ENCODE measurements around the gene ZNF512. TPM values are rescaled to one million over a fixed set of nuclear protein-coding genes. Genes with fewer than 3 reads are reported as not detected.

ZNF512 gene
- total RNA-seq, 1 donor from 2014 or later: 93.1 TPM

- no peaks in the 10 kb centered on the region for H3K36me3 Mint-ChIP-seq (ENCODE audit: unreplicated experiment)
- H3K27me3 Mint-ChIP-seq (ENCODE audit: unreplicated experiment): no peaks in the 10 kb centered on the region
- TF ChIP-seq, protein P1, sequence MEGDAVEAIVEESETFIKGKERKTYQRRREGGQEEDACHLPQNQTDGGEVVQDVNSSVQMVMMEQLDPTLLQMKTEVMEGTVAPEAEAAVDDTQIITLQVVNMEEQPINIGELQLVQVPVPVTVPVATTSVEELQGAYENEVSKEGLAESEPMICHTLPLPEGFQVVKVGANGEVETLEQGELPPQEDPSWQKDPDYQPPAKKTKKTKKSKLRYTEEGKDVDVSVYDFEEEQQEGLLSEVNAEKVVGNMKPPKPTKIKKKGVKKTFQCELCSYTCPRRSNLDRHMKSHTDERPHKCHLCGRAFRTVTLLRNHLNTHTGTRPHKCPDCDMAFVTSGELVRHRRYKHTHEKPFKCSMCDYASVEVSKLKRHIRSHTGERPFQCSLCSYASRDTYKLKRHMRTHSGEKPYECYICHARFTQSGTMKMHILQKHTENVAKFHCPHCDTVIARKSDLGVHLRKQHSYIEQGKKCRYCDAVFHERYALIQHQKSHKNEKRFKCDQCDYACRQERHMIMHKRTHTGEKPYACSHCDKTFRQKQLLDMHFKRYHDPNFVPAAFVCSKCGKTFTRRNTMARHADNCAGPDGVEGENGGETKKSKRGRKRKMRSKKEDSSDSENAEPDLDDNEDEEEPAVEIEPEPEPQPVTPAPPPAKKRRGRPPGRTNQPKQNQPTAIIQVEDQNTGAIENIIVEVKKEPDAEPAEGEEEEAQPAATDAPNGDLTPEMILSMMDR (IDR thresholded peaks at IDR 0.05; ENCODE audit: partially characterized antibody, unreplicated experiment): no peak
- DNase-seq: no peak
- H3K27ac Mint-ChIP-seq (ENCODE audit: unreplicated experiment): no peak overlapping the region
- no peak overlapping the region for H3K4me3 Mint-ChIP-seq (ENCODE audit: unreplicated experiment)
- no peaks in the 10 kb centered on the region for H3K4me1 Mint-ChIP-seq (ENCODE audit: low read depth, unreplicated experiment)
- peaks cover 5% of the 10 kb centered on the region for H3K9me3 Mint-ChIP-seq (ENCODE audit: unreplicated experiment)
Measured at GRCh38 chr2:27559228-27559627, 23.6 kb upstream of the ZNF512 start.

DNA sequence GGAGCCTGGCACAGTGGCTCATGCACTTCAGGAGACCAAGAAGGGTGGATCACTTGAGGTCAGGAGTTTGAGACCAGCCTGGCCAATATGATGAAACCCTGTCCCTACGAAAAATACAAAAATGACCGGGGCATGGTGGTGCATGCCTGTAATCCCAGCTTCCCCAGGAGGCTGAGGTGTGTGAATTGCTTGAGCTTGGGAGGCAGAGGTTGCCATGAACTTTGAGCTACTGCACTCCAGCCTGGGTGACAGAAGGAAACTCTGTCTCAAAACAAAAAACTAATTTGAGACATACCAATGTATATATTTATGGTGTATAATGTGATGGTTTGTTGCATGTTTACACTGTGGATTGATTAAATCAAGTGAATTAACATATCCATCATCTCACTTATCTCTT, 21.8 kb upstream of the ZNF512 start:
- DNase-seq: no peak
- Mint-ChIP-seq H3K4me1 (ENCODE audit: low read depth, unreplicated experiment) (no peaks in the 10 kb centered on the region), H3K27ac (ENCODE audit: unreplicated experiment) (no peak overlapping the region), H3K9me3 (ENCODE audit: unreplicated experiment) (peaks cover 5% of the 10 kb centered on the region), H3K4me3 (ENCODE audit: unreplicated experiment) (no peak overlapping the region), H3K36me3 (ENCODE audit: unreplicated experiment) (no peaks in the 10 kb centered on the region), H3K27me3 (ENCODE audit: unreplicated experiment) (no peaks in the 10 kb centered on the region)
- TF ChIP-seq, protein P1 (IDR thresholded peaks at IDR 0.05; ENCODE audit: partially characterized antibody, unreplicated experiment): no peak

DNA sequence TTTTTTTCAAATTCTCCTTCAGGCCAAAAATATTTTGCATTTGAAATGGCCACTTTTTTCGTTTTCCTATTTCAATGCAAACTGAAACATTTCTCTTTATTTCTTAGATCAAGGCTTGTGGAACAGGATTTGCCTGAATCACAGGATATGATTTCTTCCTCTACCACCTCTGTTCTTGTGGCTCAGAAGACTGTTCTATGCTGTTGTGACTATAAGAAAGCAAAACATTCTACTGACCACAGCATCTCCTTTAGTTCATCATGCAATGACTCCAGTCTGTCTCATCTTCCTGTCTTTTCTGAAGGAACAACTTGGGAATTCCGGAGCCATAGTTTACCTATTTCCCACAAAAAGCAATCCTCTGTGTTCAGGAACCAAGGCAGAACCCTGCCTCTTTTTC, 16.2 kb upstream of the ZNF512 start:
- H3K36me3 Mint-ChIP-seq (ENCODE audit: unreplicated experiment): no peaks in the 10 kb centered on the region
- TF ChIP-seq, protein P1 (IDR thresholded peaks at IDR 0.05; ENCODE audit: partially characterized antibody, unreplicated experiment): no peak
- no peaks in the 10 kb centered on the region for H3K27me3 Mint-ChIP-seq (ENCODE audit: unreplicated experiment)
- H3K4me3 Mint-ChIP-seq (ENCODE audit: unreplicated experiment): no peak overlapping the region
- no peaks in the 10 kb centered on the region for H3K4me1 Mint-ChIP-seq (ENCODE audit: low read depth, unreplicated experiment)
- H3K9me3 Mint-ChIP-seq (ENCODE audit: unreplicated experiment): no peaks in the 10 kb centered on the region
- no peak overlapping the region for H3K27ac Mint-ChIP-seq (ENCODE audit: unreplicated experiment)
- DNase-seq: no peak

GRCh38 chr2:27569398-27569797, 13.4 kb upstream of the ZNF512 start:
- Mint-ChIP-seq H3K36me3 (ENCODE audit: unreplicated experiment) (peaks cover 3% of the 10 kb centered on the region), H3K9me3 (ENCODE audit: unreplicated experiment) (no peaks in the 10 kb centered on the region), H3K4me3 (ENCODE audit: unreplicated experiment) (no peak overlapping the region), H3K27me3 (ENCODE audit: unreplicated experiment) (no peaks in the 10 kb centered on the region), H3K4me1 (ENCODE audit: low read depth, unreplicated experiment) (no peaks in the 10 kb centered on the region), H3K27ac (ENCODE audit: unreplicated experiment) (no peak overlapping the region)
- TF ChIP-seq, protein P1 (IDR thresholded peaks at IDR 0.05; ENCODE audit: partially characterized antibody, unreplicated experiment): no peak
- DNase-seq: no peak

GRCh38 chr2:27571197-27571596, 11.6 kb upstream of the ZNF512 start:
- TF ChIP-seq, protein P1 (IDR thresholded peaks at IDR 0.05; ENCODE audit: partially characterized antibody, unreplicated experiment): no peak
- H3K9me3 Mint-ChIP-seq (ENCODE audit: unreplicated experiment): no peaks in the 10 kb centered on the region
- no peak overlapping the region for H3K27ac Mint-ChIP-seq (ENCODE audit: unreplicated experiment)
- no peak overlapping the region for H3K4me3 Mint-ChIP-seq (ENCODE audit: unreplicated experiment)
- no peaks in the 10 kb centered on the region for H3K4me1 Mint-ChIP-seq (ENCODE audit: low read depth, unreplicated experiment)
- DNase-seq: no peak
- peaks cover 5% of the 10 kb centered on the region for H3K36me3 Mint-ChIP-seq (ENCODE audit: unreplicated experiment)
- H3K27me3 Mint-ChIP-seq (ENCODE audit: unreplicated experiment): no peaks in the 10 kb centered on the region

Measured in glutamatergic neuron (in vitro differentiated cells).